Ramos (cell line): ENCODE measurements around the gene OR5AU1.

ENCODE experiments used
- in situ Hi-C: fragments of 300-500 bp; cut with MboI; formaldehyde crosslinking; loops from one replicate; pipeline ENCODE4 v1.14.3; 2022; ENCODE audit warnings: low sequenced_read_pairs; ENCODE audit not compliant: unreplicated experiment

OR5AU1 gene

GRCh38 chr14:21155963-21156362, at the start of gene OR5AU1:
TSS of gene OR5AU1 (minus strand) at chr14:21156063. CDS start at chr14:21155872, 191 bp downstream.
- in situ Hi-C loops: no loop called here

- in situ Hi-C loops: no loop called here
Measured at GRCh38 chr14:21205026-21205677, 49.3 kb upstream of the OR5AU1 start.

- in situ Hi-C loops: no loop called here
Measured at GRCh38 chr14:21204167-21205025, 48.5 kb upstream of the OR5AU1 start.

GRCh38 chr14:21203470-21204166, 47.8 kb upstream of the OR5AU1 start:
- in situ Hi-C loops: no loop called here

- in situ Hi-C loops: no loop called here
Measured at GRCh38 chr14:21202463-21203358, 46.8 kb upstream of the OR5AU1 start.

GRCh38 chr14:21201732-21202462, 46.0 kb upstream of the OR5AU1 start:
- in situ Hi-C loops: no loop called here

- in situ Hi-C loops: no loop called here
Measured at GRCh38 chr14:21200752-21201461, 45.0 kb upstream of the OR5AU1 start.

- in situ Hi-C loops: no loop called here
Measured at GRCh38 chr14:21199611-21200560, 44.0 kb upstream of the OR5AU1 start.

- in situ Hi-C loops: no loop called here
Measured at GRCh38 chr14:21197418-21198205, 41.7 kb upstream of the OR5AU1 start.

GRCh38 chr14:21194597-21194996, 38.7 kb upstream of the OR5AU1 start:
- in situ Hi-C loops: no loop called here

GRCh38 chr14:21192875-21193535, 37.1 kb upstream of the OR5AU1 start:
- in situ Hi-C loops: no loop called here

- in situ Hi-C loops: no loop called here
Measured at GRCh38 chr14:21192447-21192822, 36.6 kb upstream of the OR5AU1 start.

- in situ Hi-C loops: no loop called here
Measured at GRCh38 chr14:21191809-21192446, 36.1 kb upstream of the OR5AU1 start.

- in situ Hi-C loops: no loop called here
Measured at GRCh38 chr14:21191261-21191808, 35.5 kb upstream of the OR5AU1 start.

- in situ Hi-C loops: no loop called here
Measured at GRCh38 chr14:21185491-21185890, 29.6 kb upstream of the OR5AU1 start.

GRCh38 chr14:21184254-21184653, 28.4 kb upstream of the OR5AU1 start:
- in situ Hi-C loops: no loop called here
